SU-DHL-6 (cell line): ENCODE measurements around the gene MBP.

Source experiments
- H2AFZ ChIP-seq: fragments of 200-600 bp; sonication (generic); 2 replicates; pipeline ENCODE4 v1.6.1; 2014; ENCODE audit warnings: low read depth, mild to moderate bottlenecking, moderate library complexity, mixed read lengths, antibody characterized with exemption, low read length; ENCODE audit not compliant: severe bottlenecking
- H3F3A ChIP-seq: fragments of 200-600 bp; shearing (Covaris generic); 2 replicates; pipeline ENCODE4 v1.6.0; 2016; ENCODE audit warnings: antibody characterized with exemption, mild to moderate bottlenecking; ENCODE audit not compliant: insufficient read depth
- H3K27ac ChIP-seq: fragments of 200-600 bp; sonication (generic); 2 replicates; pipeline ENCODE4 v1.5.1; 2016; ENCODE audit warnings: low read depth, mild to moderate bottlenecking, low read length, moderate library complexity, mixed read lengths
- H3K27me3 ChIP-seq: fragments of 200-600 bp; sonication (generic), shearing (Covaris generic); 2 replicates; pipeline ENCODE4 v1.6.0; 2014; ENCODE audit warnings: mild to moderate bottlenecking, low read length
- H3K36me3 ChIP-seq: fragments of 200-600 bp; sonication (generic); 2 replicates; pipeline ENCODE4 v1.6.1; 2014; ENCODE audit warnings: mild to moderate bottlenecking, low read length, mixed read lengths
- H3K4me2 ChIP-seq: fragments of 300-600, 200-600 bp; shearing (Covaris generic), sonication (generic); 2 replicates; pipeline ENCODE4 v1.6.0; 2014; ENCODE audit warnings: low read length, low read depth, mild to moderate bottlenecking; ENCODE audit not compliant: poor library complexity, severe bottlenecking
- H3K4me3 ChIP-seq: fragments of 200-600 bp; sonication (generic); 2 replicates; pipeline ENCODE4 v1.5.1; 2014; ENCODE audit warnings: antibody characterized with exemption, low read length, mild to moderate bottlenecking, mixed read lengths; ENCODE audit not compliant: insufficient read depth, poor library complexity, severe bottlenecking
- H3K79me2 ChIP-seq: fragments of 200-600 bp; sonication (generic); 2 replicates; pipeline ENCODE4 v1.6.1; 2014; ENCODE audit warnings: mild to moderate bottlenecking, low read length, moderate library complexity; ENCODE audit not compliant: insufficient read depth
- H3K9ac ChIP-seq: fragments of 200-600 bp; sonication (generic); 2 replicates; pipeline ENCODE4 v1.7.0; 2014; ENCODE audit warnings: mild to moderate bottlenecking, low read length
- H3K9me2 ChIP-seq: fragments of 200-600 bp; sonication (generic); replicated peaks from 2 replicates; pipeline ENCODE4 v1.6.1; 2014; ENCODE audit warnings: low read length; ENCODE audit not compliant: insufficient read depth
- H3K9me3 ChIP-seq: fragments of 200-600 bp; sonication (generic); 2 replicates; pipeline ENCODE4 v1.6.1; 2014; ENCODE audit warnings: low read length, mixed read lengths; ENCODE audit not compliant: insufficient read depth
- H4K20me1 ChIP-seq: fragments of 200-600 bp; sonication (generic); 2 replicates; pipeline ENCODE4 v1.6.1; 2014; ENCODE audit warnings: low read depth, mild to moderate bottlenecking, antibody characterized with exemption, low read length, moderate library complexity, mixed read lengths
- CTCF ChIP-seq: fragments of 200-600 bp; sonication (generic); IDR thresholded peaks from one replicate; pipeline ENCODE4 v1.5.1; 2017; ENCODE audit warnings: antibody characterized with exemption, mild to moderate bottlenecking, low read length, moderate library complexity; ENCODE audit not compliant: insufficient read depth, poor library complexity, severe bottlenecking
- EZH2phosphoT487 ChIP-seq: fragments of 200-600 bp; sonication (generic), shearing (Covaris generic); conservative IDR thresholded peaks from 2 replicates; pipeline ENCODE4 v1.6.1; 2018; ENCODE audit warnings: mild to moderate bottlenecking, antibody characterized with exemption, low read length, moderate library complexity, mixed read lengths

The MBP gene

GRCh38 chr18:77074431-77074830 lies 58.2 kb downstream of the MBP start:
- TF ChIP-seq CTCF, result no peak
- TF ChIP-seq EZH2phosphoT487, result no peak
- no peaks in the 10 kb centered on the region for H3K36me3 ChIP-seq
- H3K27ac ChIP-seq, result no peak overlapping the region
- H4K20me1 ChIP-seq, result no peaks in the 10 kb centered on the region
- H3K9me2 ChIP-seq, result no peaks in the 10 kb centered on the region
- H2AFZ ChIP-seq, result no peak overlapping the region
- peaks cover 9% of the 10 kb centered on the region; the same call in 1 of the 2 replicates for H3F3A ChIP-seq
- H3K79me2 ChIP-seq, result peaks cover 87% of the 10 kb centered on the region
- H3K9me3 ChIP-seq, result no peaks in the 10 kb centered on the region
- H3K9ac ChIP-seq, result no peak overlapping the region
- no peaks in the 10 kb centered on the region for H3K27me3 ChIP-seq
- H3K4me2 ChIP-seq, result no peak overlapping the region
- H3K4me3 ChIP-seq, result no peak overlapping the region

GRCh38 chr18:77073336-77074093 lies 59.1 kb downstream of the MBP start:
- H3K4me2 ChIP-seq, result no peak overlapping the region
- H4K20me1 ChIP-seq, result no peaks in the 10 kb centered on the region
- H3K27ac ChIP-seq, result no peak overlapping the region
- no peaks in the 10 kb centered on the region for H3K9me2 ChIP-seq
- H3K36me3 ChIP-seq, result no peaks in the 10 kb centered on the region
- H3K9ac ChIP-seq, result no peak overlapping the region
- H3K4me3 ChIP-seq, result no peak overlapping the region
- H3K27me3 ChIP-seq, result no peaks in the 10 kb centered on the region
- peaks cover 14% of the 10 kb centered on the region for H3F3A ChIP-seq
- H3K79me2 ChIP-seq, result peaks cover 83% of the 10 kb centered on the region
- TF ChIP-seq EZH2phosphoT487 (no peak), CTCF (no peak)
- H3K9me3 ChIP-seq, result no peaks in the 10 kb centered on the region
- no peak overlapping the region for H2AFZ ChIP-seq

GRCh38 chr18:77072566-77072965 lies 60.0 kb downstream of the MBP start:
- Histone ChIP-seq H3K4me3 (no peak overlapping the region), H3K9me2 (no peaks in the 10 kb centered on the region), H3K27me3 (no peaks in the 10 kb centered on the region), H3K36me3 (no peaks in the 10 kb centered on the region), H3K4me2 (no peak overlapping the region), H2AFZ (no peak overlapping the region), H3K79me2 (peaks cover 81% of the 10 kb centered on the region), H4K20me1 (no peaks in the 10 kb centered on the region), H3K9ac (no peak overlapping the region), H3F3A (peaks cover 14% of the 10 kb centered on the region), H3K27ac (no peak overlapping the region), H3K9me3 (no peaks in the 10 kb centered on the region)
- TF ChIP-seq CTCF, result no peak
